C4-2B (cell line): Measurements from ENCODE around the gene CDH12.

Experiments
- ZFX ChIP-seq: fragments of 450-650 bp; IDR thresholded peaks from 2 replicates; pipeline ENCODE4 v1.6.1; 2017
- TF ChIP-seq, protein P1 (sequence below): fragments of 450-650 bp; conservative IDR thresholded peaks from 2 replicates; pipeline ENCODE4 v1.5.1; 2017; ENCODE audit warnings: mild to moderate bottlenecking

DNA sequence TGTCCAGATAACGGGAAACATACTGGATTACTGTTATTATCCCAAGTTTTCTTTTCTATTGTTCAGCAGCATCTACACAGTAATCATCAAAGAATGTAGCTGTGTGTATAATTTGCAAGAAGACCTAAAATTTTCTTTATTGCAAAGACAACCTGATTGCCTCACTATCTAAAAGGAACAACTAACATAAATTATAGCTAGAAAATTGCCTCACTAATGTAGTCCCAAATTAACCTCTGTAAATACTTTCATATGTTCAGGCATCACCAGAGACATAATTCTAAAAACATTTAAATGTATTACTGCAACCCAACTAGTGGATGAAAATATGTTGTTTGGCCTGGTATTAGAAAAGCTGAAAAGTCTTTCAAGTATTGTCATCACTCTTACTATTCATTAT, 275.4 kb downstream of the CDH12 start:
- TF ChIP-seq, protein P1, sequence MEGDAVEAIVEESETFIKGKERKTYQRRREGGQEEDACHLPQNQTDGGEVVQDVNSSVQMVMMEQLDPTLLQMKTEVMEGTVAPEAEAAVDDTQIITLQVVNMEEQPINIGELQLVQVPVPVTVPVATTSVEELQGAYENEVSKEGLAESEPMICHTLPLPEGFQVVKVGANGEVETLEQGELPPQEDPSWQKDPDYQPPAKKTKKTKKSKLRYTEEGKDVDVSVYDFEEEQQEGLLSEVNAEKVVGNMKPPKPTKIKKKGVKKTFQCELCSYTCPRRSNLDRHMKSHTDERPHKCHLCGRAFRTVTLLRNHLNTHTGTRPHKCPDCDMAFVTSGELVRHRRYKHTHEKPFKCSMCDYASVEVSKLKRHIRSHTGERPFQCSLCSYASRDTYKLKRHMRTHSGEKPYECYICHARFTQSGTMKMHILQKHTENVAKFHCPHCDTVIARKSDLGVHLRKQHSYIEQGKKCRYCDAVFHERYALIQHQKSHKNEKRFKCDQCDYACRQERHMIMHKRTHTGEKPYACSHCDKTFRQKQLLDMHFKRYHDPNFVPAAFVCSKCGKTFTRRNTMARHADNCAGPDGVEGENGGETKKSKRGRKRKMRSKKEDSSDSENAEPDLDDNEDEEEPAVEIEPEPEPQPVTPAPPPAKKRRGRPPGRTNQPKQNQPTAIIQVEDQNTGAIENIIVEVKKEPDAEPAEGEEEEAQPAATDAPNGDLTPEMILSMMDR, result no peak
- no peak for TF ChIP-seq ZFX
